Coronary artery (tissue), 2 donors: Measurements from ENCODE around the gene ATP1A4.

ENCODE experiments used
- DNase-seq: peaks from one replicate; pipeline ENCODE4 v3.0.0-alpha.2; 2017; ENCODE audit warnings: low spot score
- H3K27ac ChIP-seq, 2 donors: fragments of 200-600 bp; sonication (generic); one replicate each; pipeline ENCODE4 v1.5.1; 2016 to 2019
- H3K4me3 ChIP-seq: fragments of 200-600 bp; sonication (generic); 2 replicates; pipeline ENCODE4 v1.5.1; 2016; ENCODE audit warnings: mild to moderate bottlenecking, moderate library complexity
- CTCF ChIP-seq: fragments of 200-600 bp; sonication (generic); IDR thresholded peaks from one replicate; pipeline ENCODE4 v1.5.1; 2019; ENCODE audit warnings: antibody characterized with exemption

Gene ATP1A4

GRCh38 chr1:160217481-160218051, 66.2 kb downstream of the ATP1A4 start:
- H3K27ac ChIP-seq, result peak overlapping the region; percentile 46 to 62
- H3K4me3 ChIP-seq, result no peak overlapping the region
- no peak for DNase-seq
- no peak for TF ChIP-seq CTCF

- peak overlapping the region; percentile 46 to 62 for H3K27ac ChIP-seq
- no peak for DNase-seq
These were observed 67.9 kb downstream of the ATP1A4 start for GRCh38 chr1:160219062-160219929.

GRCh38 chr1:160220301-160220700, 68.9 kb downstream of the ATP1A4 start:
- Histone ChIP-seq H3K4me3 (no peak overlapping the region), H3K27ac (peak overlapping the region in 1 of 2 donors; percentile 62)
- TF ChIP-seq CTCF, result no peak
- no peak for DNase-seq

More at GRCh38 chr1:160219062-160219929, 67.9 kb downstream of the ATP1A4 start:
- TF ChIP-seq CTCF, result peak; percentile 60
- no peak overlapping the region for H3K4me3 ChIP-seq

- no peak overlapping the region for H3K27ac ChIP-seq
These were observed 69.7 kb downstream of the ATP1A4 start for GRCh38 chr1:160221089-160221488.

GRCh38 chr1:160222546-160222945, 71.1 kb downstream of the ATP1A4 start:
- no peak for DNase-seq
- TF ChIP-seq CTCF, result no peak
- no peak overlapping the region for H3K4me3 ChIP-seq
- H3K27ac ChIP-seq, result no peak overlapping the region

More at GRCh38 chr1:160221089-160221488, 69.7 kb downstream of the ATP1A4 start:
- no peak for DNase-seq
- no peak overlapping the region for H3K4me3 ChIP-seq
- TF ChIP-seq CTCF, result no peak

GRCh38 chr1:160224606-160225005, 73.2 kb downstream of the ATP1A4 start:
- TF ChIP-seq CTCF, result no peak
- DNase-seq, result no peak
- H3K4me3 ChIP-seq, result no peak overlapping the region
- no peak overlapping the region for H3K27ac ChIP-seq
